Measurements from ENCODE around the gene CDH3.

GRCh38 chr16:68660359-68660795 is 15.3 kb downstream of the CDH3 start:
- TF ChIP-seq MAX (IDR thresholded peaks at IDR 0.05) (no peak), EP300 (IDR thresholded peaks at IDR 0.05; ENCODE audit: borderline replicate concordance) (no peak), CREB1 (IDR thresholded peaks at IDR 0.05; ENCODE audit: low read depth) (no peak), FOXM1 (IDR thresholded peaks at IDR 0.05; ENCODE audit: borderline replicate concordance, low read depth) (no peak), REST (IDR thresholded peaks at IDR 0.05; ENCODE audit: low read depth) (no peak), RAD21 (IDR thresholded peaks at IDR 0.05; ENCODE audit: low read depth) (no peak), TAF1 (IDR thresholded peaks at IDR 0.05; ENCODE audit: low read depth) (no peak), TCF12 (IDR thresholded peaks at IDR 0.05; ENCODE audit: low read depth) (no peak), TEAD4 (IDR thresholded peaks at IDR 0.05) (no peak), YY1 (IDR thresholded peaks at IDR 0.05; ENCODE audit: low read depth) (no peak), CEBPB (IDR thresholded peaks at IDR 0.05) (no peak)

Measured in Ishikawa (cell line).